HUES48 (cell line): Measurements from ENCODE around the gene CLHC1.
"Not testable (repeated sequence)": the region's sequence is repeated elsewhere in the genome, so short reads cannot be mapped to it uniquely, and the experiment has no call there.

Experiments
- H3K27ac ChIP-seq: one replicate; pipeline ENCODE4 v1.7.0; 2013; ENCODE audit warnings: low read depth, low read length, inconsistent platforms
- H3K27me3 ChIP-seq: 2 replicates; pipeline ENCODE4 v1.6.1; 2013; ENCODE audit warnings: mild to moderate bottlenecking, low read length; ENCODE audit not compliant: control insufficient read depth, insufficient read depth
- H3K36me3 ChIP-seq: 2 replicates; pipeline ENCODE4 v1.6.1; 2013; ENCODE audit warnings: low read length; ENCODE audit not compliant: control insufficient read depth, insufficient read depth
- H3K4me1 ChIP-seq: 2 replicates; pipeline ENCODE4 v1.6.1; 2013; ENCODE audit warnings: mild to moderate bottlenecking, low read length; ENCODE audit not compliant: control insufficient read depth, insufficient read depth
- H3K4me3 ChIP-seq: 2 replicates; pipeline ENCODE4 v1.5.1; 2013; ENCODE audit warnings: mild to moderate bottlenecking, low read depth, low read length
- H3K9ac ChIP-seq: 2 replicates; pipeline ENCODE4 v1.6.1; 2013; ENCODE audit warnings: mild to moderate bottlenecking, low read depth, low read length, moderate library complexity
- H3K9me3 ChIP-seq: 2 replicates; pipeline ENCODE4 v1.6.1; 2013; ENCODE audit warnings: low read length; ENCODE audit not compliant: control insufficient read depth, insufficient read depth

Gene CLHC1

GRCh38 chr2:55204536-55204935 is 27.6 kb downstream of the CLHC1 start:
- no peaks in the 10 kb centered on the region for H3K9me3 ChIP-seq
- H3K4me1 ChIP-seq = no peaks in the 10 kb centered on the region
- 0 out of 2 replicates have a peak, but pooled peaks cover 4% of the 10 kb centered on the region for H3K36me3 ChIP-seq
- no peak overlapping the region for H3K27ac ChIP-seq
- H3K4me3 ChIP-seq = no peak overlapping the region
- H3K27me3 ChIP-seq = no peaks in the 10 kb centered on the region
- H3K9ac ChIP-seq = no peak overlapping the region

DNA sequence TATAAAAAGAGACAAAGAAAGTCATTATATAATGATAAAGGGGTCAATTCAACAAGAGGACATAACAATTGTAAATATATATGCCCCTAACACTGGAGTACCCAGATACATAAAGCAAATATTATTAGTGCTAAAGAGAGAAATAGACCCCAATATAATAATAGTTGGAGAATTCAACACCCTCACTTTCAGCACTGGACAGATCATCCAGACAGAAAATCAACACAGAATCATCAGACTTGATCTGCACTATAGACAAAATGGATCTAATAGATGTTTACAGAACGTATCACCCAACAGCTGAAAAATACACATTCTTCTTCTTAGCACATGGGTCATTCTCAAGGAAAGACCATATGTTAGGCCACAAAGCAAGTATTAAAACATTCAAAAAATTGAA is 31.7 kb downstream of the CLHC1 start:
- H3K4me3 ChIP-seq = no peak overlapping the region
- H3K36me3 ChIP-seq = 0 out of 2 replicates have a peak, but pooled peaks cover 6% of the 10 kb centered on the region
- no peak overlapping the region for H3K9ac ChIP-seq
- H3K27ac ChIP-seq = no peak overlapping the region
- no peaks in the 10 kb centered on the region for H3K27me3 ChIP-seq
- H3K4me1 ChIP-seq = no peaks in the 10 kb centered on the region
- H3K9me3 ChIP-seq = no peaks in the 10 kb centered on the region

DNA sequence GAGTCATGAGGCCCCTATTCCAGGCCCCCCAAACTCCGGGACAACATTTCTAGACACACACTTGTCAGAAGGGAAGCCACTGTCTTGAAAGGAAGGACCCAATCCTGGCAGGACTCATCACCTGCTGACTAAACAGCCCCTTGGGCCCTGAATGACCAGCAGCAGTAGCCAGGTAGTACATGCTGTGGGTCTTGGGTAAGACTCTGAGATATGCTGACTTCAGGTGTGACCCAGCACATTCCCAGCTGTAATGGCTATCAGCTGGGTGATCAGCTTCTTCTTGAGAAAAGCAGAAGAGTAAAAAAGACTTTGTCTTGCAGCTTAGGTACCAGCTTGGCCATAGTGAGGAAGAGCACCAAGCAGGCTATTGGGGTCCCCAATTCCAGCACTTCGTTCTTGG is 35.6 kb downstream of the CLHC1 start:
- no peaks in the 10 kb centered on the region for H3K4me1 ChIP-seq
- H3K9me3 ChIP-seq = no peaks in the 10 kb centered on the region
- 0 out of 2 replicates have a peak, but pooled peaks cover 2% of the 10 kb centered on the region for H3K36me3 ChIP-seq
- no peak overlapping the region for H3K4me3 ChIP-seq
- no peak overlapping the region for H3K9ac ChIP-seq
- H3K27ac ChIP-seq = no peak overlapping the region
- H3K27me3 ChIP-seq = no peaks in the 10 kb centered on the region

DNA sequence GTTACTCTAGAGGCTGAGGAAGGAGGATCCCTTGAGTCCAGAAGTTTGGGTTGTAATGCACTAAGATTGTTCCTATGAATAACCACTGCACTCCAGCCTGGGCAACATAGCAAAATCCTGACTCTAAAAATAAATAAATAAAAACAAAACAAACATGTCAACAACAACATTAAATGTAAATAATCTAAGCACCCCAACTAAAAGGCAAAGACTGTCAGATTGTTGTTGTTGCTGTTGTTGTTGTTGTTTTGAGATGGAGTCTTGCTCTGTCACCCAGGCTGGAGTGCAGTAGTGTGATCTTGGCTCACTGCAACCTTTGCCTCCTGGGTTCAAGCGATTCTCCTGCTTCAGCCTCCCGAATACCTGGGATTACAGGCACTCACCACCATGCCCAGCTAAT is 40.2 kb downstream of the CLHC1 start:
- not testable (repeated sequence) for H3K4me1 ChIP-seq, H3K36me3 ChIP-seq, H3K4me3 ChIP-seq, H3K9me3 ChIP-seq, H3K9ac ChIP-seq, H3K27me3 ChIP-seq, H3K27ac ChIP-seq

- not testable (repeated sequence) for H3K9me3 ChIP-seq, H3K36me3 ChIP-seq, H3K4me1 ChIP-seq, H3K4me3 ChIP-seq, H3K27me3 ChIP-seq, H3K9ac ChIP-seq, H3K27ac ChIP-seq
Measured at GRCh38 chr2:55186837-55187236, 45.3 kb downstream of the CLHC1 start.

GRCh38 chr2:55180374-55180773 is 51.7 kb downstream of the CLHC1 start:
- Histone ChIP-seq H3K9ac (no peak overlapping the region), H3K27ac (no peak overlapping the region), H3K9me3 (no peaks in the 10 kb centered on the region), H3K36me3 (no peaks in the 10 kb centered on the region), H3K27me3 (no peaks in the 10 kb centered on the region), H3K4me3 (no peak overlapping the region), H3K4me1 (no peaks in the 10 kb centered on the region)

GRCh38 chr2:55176094-55176415 is 56.0 kb downstream of the CLHC1 start:
- Histone ChIP-seq H3K4me3 (no peak overlapping the region), H3K4me1 (peaks cover 17% of the 10 kb centered on the region), H3K9ac (no peak overlapping the region), H3K36me3 (no peaks in the 10 kb centered on the region), H3K27ac (no peak overlapping the region), H3K9me3 (no peaks in the 10 kb centered on the region), H3K27me3 (no peaks in the 10 kb centered on the region)

- H3K27me3 ChIP-seq = no peaks in the 10 kb centered on the region
- no peak overlapping the region for H3K4me3 ChIP-seq
- no peaks in the 10 kb centered on the region for H3K9me3 ChIP-seq
- H3K4me1 ChIP-seq = peaks cover 17% of the 10 kb centered on the region
- no peak overlapping the region for H3K27ac ChIP-seq
- H3K36me3 ChIP-seq = no peaks in the 10 kb centered on the region
- H3K9ac ChIP-seq = no peak overlapping the region
Measured at GRCh38 chr2:55175254-55176093, 56.6 kb downstream of the CLHC1 start.

DNA sequence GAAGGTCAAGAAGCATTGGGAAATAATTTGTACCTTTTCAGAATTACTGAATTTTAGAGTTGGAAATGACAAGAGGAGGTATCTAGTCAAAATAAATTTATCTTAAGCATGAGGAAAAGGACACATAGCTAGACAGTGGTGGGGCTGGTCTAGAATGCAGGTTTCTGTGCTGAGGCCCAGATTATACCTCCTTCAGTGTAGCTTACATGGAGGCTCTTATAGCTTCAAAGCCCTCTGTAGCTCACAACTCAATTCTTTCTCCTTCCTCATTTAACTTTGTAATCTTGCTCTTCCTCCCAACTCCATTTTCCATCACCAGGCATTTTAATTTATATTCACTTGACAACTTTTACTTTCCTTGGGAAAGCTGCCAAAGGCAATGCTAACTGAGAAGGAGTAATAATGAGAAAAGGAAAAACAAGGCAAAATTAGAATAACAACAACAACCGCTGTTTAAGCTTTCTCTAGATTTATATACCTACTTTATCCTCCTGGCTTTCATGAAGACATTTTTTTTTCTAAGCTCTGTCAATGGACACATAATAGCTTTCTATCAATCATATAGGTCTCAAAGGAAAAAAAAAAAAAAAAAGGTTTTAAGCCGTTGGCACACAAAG is 58.5 kb downstream of the CLHC1 start:
- H3K9me3 ChIP-seq = no peaks in the 10 kb centered on the region
- H3K4me3 ChIP-seq = no peak overlapping the region
- H3K36me3 ChIP-seq = no peaks in the 10 kb centered on the region
- H3K4me1 ChIP-seq = peaks cover 17% of the 10 kb centered on the region
- no peaks in the 10 kb centered on the region for H3K27me3 ChIP-seq
- peak overlapping the region; percentile 56 for H3K27ac ChIP-seq
- H3K9ac ChIP-seq = no peak overlapping the region

- Histone ChIP-seq H3K4me1 (peaks cover 33% of the 10 kb centered on the region), H3K36me3 (no peaks in the 10 kb centered on the region), H3K9ac (no peak overlapping the region), H3K27ac (no peak overlapping the region), H3K9me3 (no peaks in the 10 kb centered on the region), H3K4me3 (no peak overlapping the region), H3K27me3 (no peaks in the 10 kb centered on the region)
Measured at GRCh38 chr2:55169915-55170314, 62.2 kb downstream of the CLHC1 start.

DNA sequence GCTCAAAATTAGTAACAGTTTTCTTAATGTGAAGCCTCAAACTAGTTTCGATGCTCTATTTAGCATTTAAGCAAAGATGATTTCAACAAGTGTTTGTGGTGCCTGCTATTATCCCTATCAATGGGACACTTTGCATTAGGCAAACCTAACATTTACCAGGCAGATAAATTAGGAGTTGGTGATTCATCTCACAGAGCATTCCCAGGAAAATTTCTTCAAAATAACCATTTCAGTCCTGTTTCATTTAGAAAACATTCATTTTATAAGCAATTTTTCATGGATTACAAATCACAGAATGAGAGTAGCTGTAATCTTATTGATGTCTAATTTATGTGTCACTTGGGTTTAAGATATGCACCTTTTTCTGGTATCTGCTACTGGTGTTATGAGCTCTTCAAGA is 62.7 kb downstream of the CLHC1 start:
- H3K4me3 ChIP-seq = no peak overlapping the region
- no peaks in the 10 kb centered on the region for H3K36me3 ChIP-seq
- no peak overlapping the region for H3K27ac ChIP-seq
- no peak overlapping the region for H3K9ac ChIP-seq
- peaks cover 38% of the 10 kb centered on the region for H3K4me1 ChIP-seq
- H3K9me3 ChIP-seq = no peaks in the 10 kb centered on the region
- H3K27me3 ChIP-seq = no peaks in the 10 kb centered on the region
